ENCODE data around the gene CMTM7.

CMTM7 gene, protein sequence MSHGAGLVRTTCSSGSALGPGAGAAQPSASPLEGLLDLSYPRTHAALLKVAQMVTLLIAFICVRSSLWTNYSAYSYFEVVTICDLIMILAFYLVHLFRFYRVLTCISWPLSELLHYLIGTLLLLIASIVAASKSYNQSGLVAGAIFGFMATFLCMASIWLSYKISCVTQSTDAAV

DNA sequence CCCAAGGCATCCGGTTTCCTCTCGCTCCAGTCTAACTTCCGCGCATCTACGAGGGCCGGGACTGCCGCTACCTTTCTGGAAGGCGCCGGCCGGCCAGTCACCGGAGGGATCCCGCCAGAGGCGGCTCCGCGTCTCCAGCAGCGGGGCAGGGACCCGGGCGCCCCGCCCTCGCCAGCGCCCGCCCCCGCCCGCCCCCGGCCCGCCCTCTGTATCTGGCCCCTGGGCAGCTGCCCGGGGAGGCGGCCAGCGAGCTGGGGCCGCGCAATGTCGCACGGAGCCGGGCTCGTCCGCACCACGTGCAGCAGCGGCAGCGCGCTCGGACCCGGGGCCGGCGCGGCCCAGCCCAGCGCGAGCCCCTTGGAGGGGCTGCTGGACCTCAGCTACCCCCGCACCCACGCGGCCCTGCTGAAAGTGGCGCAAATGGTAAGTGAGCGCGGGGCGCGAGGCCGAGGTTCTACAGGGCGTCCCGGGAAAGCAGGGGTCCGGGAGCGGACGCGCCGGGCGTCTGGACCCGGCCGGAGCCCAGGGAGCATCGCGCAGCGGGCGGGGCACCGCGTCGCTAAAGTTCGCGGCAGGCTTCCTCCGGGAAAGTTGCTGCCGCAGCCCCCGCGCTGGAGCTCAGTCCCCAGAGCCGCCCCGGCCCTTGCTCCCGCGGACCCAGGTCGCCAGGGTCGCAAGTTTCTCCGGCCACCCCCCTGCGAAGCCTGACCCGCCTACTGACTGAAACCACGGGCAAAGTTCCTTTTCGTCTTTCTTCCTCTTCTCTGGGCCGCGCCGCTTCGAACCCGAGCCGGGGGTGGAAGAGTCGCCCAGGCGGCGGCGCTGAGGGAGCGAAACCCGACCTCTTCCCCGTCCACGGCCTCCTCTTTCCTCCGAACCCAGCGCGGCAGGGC, at the start of gene CMTM7:
Gene CMTM7 (plus strand): TSS at position 211 of the 893 bp plus-strand sequence. CDS start 54 bp downstream, at position 265.
- peak; percentile 74 to 77 for DNase-seq

DNA sequence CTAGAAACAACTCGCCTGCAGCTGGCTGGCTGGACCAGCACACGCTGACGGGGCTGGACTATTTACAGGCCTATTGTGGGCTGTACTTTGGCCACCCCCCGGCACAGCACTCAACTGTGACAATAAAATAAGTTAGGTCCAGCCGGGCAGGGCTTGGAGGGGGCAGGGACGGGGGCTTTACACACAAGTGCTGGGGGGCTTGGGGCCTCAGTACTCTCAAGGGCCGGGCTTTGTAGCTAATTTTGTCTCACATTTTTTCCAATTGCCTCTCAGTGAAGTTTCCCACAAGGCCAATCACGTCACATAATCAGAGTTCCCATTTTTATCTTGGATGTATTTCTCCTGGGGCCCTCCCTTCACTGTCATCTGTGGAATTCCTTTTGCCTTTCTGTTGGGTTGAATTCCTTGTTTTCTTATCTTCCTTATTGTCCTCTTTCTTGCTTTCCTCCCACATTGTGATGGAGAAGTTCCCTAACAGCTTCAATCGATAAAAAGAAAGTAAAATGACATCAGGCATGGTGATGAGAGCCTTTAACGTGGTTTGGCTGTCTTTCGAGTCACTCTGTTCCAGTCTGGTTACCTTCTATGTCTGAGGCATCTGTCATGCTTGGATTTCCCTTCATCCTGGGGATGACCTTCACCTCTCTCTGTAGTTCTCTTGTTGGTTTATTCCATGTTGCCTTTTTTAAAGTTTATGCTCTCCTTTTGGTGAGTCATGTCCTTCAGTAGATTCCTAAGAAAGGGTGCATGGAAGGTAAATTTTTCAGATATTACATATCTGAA, 44.1 kb upstream of the CMTM7 start:
- no peak for DNase-seq

DNA sequence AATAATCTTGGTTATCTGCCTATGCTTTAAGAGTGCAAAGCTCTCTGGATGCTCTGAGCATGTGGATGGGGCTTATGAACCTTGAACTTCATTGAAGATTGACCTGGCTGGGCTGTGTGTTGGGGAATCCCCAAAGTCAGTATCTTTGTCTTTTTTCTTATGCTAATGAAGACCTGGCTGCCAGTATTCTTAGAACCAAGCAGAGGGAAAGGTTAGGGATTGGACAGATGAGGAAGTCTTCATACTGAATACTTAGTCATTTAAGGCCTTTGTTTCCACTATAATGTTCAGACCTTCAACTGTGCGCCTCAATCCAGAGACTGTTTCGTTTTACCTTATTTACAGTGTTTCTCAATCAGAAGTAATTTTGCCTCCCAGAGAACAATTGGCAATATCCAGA, 42.5 kb upstream of the CMTM7 start:
- no peak for DNase-seq

DNA sequence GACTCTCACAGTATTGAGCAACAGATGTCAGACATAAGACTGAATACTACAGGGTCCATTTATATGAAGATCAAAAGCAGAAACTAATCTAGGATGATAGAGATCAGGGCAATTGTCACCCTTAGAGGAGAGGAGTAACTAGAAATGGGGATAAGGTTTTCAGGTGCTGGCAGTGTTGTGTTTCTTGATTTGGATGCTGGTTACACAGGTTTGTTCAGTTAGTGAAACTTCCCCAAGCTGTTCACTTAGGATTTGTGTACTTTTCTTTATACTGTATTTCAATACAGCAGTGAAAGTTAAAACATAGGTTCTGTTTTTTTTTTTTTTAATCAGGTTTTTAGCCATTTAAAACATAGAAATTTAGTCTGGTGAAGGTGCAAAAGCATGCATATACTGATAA, 39.1 kb upstream of the CMTM7 start:
- no peak for DNase-seq

DNA sequence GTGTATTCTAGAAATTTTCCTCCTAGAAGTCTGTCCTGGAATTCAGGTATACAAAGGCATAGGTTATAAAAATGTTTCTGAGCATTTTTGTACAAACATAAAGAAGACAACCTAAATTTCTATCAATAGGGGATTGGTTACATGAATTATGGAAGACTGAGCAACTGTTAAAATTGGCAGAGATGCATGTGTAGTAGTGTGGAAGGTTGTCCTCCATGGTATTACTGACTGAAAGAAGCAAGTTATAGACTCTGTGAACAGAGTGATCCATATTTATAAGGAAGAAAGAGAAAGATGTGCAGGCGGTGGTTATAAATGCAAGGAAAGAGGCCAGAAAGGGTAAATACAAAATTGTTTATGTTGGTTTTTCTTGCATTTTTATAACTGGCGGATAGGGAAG, 38.3 kb upstream of the CMTM7 start:
- DNase-seq = no peak

DNA sequence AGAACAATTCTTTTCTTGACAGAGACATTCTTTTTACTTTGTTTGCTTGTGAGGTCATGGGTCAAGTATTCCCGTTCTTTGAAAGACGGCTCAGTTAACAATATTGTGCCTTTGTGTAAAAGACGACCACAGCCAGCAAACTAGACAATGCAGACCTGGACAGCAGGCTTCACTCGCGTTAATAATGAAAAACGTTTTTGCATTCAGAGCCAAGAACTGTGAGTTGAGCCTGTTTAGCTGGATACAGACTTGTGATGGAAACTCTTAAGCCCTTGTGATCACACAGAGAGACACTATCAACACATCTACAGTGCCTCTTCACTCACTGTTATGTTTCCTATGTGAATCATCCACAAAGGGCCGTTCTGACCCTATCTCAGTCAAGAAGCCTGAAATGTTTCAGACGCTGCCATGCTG, 37.3 kb upstream of the CMTM7 start:
- no peak for DNase-seq

DNA sequence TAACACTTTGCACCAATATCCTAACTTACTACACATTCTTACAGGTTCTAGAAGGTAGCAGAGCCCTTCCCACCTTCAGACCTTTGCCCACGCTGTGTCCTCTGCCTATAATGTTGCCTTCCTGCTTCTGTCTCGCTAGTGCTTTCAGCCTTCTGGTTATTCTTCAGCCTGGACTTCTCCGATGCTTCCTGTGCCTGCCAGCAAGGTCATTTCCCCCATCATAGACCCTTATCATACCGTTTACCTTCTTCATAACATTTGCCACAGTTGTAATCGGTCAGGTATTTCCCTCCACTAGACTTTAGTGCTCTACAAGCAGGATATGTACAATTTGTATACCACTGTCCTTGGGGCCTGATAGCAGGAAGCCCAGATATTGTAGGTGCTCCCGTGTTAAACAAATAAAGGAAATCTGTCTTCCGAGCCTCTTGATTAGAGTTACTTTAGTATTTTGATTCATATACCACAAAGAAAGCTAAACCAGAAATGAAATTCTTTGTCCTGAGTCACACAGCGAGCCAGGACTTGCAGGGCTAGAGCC, 35.8 kb upstream of the CMTM7 start:
- no peak for DNase-seq

DNA sequence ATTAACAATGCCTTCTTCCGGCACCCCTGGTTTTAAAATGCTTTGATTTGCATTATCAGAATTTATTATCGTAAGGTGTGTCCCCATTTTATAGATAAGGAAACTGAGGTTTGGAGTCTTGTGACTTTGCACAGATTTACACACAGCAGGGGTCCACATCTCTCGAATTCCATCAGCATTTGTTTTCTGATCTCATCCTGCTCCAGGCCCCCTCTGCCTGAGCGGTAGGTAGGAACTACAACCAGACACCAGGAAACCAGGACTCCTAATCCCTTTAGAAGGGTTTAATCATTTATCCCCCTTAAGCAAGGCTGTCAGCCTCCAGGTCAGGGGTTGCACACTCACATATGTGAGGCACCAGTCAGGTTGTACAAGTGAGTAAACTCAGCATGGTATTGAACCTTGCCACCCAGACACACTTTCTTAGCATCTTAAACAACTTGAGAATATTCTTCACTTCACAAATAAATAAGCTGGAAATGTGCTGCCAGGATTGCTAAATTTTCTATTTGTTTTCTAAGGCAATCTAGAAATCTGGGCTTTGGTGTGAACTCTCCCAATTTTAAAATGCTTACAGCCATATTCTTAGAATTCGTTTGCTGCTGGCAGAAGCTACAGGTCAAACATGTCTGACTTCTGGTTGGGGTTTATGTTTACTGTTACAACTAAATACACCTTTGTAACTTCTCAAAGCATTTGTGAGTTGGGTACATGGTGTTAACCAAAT, 31.7 kb upstream of the CMTM7 start:
- no peak for DNase-seq

DNA sequence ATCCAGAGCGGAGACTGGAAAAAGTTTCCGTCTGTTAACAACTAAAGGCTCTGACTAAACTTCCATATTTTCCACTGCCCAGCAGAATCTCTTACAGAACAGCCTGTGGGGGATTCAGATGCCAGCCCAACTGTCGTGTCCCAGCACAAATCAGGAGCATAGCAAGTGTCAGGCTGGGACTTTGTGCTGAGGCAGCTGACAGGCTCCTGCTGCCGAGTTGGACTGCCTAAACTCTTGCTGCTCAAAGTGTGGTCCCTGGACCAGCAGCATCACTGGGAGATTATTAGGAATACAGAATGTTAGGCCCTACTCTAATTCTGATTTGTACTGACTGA, 31.2 kb upstream of the CMTM7 start:
- DNase-seq = no peak

DNA sequence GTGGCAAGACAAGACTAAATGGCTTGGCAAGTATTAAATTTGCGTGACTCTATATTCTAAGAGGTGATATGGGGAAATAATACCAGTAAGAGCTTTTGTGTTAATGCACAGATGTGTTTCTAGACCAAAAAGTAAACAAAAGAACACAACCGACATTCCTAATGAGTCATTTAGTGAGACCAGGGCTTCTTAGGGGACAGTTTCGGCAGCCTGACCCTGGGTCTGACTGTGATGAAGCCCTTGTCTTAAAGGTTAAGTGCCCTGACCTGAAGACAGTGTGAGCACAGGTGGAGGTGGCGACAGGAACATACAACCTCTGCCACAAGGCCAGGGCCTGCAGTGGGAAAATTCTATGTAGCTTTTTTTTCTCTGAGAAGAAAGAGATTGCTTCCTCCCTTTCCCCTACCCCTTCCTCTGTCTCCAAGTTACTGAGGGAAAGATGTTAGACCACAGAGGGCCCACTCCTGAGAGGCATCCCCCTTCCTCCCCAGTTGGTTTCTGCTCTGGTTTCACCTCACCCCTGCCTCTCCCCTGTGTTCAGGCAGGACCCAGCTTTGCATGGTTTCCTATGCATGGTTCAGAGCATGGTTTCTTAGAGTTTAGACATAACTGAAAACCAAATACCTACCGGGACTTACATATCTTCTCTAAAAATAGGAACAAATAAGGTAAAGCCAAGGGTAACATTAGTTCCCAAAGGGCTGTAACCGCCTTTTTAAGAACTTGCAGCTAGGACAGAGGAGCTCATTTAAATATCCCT, 24.8 kb upstream of the CMTM7 start:
- no peak for DNase-seq

DNA sequence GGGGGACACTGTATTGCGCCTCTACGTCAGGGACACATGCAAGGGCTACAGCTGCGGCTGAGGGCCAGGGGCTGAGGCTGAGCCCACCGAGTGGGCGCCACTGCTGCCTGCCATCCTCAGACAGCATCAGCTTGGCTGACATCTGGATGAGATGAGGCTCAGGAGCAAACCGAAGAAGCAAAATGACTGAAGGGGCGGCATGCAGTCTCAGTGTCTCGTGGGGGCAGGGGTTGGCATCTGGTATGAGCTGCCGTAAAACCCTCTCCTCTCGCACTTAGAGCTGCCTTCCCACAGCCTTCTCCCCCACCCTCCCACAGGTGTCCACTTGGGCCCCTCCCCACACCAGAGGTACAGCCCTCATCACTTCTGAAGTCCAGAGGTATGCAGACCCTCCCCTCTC, 24.2 kb upstream of the CMTM7 start:
- DNase-seq = no peak

DNA sequence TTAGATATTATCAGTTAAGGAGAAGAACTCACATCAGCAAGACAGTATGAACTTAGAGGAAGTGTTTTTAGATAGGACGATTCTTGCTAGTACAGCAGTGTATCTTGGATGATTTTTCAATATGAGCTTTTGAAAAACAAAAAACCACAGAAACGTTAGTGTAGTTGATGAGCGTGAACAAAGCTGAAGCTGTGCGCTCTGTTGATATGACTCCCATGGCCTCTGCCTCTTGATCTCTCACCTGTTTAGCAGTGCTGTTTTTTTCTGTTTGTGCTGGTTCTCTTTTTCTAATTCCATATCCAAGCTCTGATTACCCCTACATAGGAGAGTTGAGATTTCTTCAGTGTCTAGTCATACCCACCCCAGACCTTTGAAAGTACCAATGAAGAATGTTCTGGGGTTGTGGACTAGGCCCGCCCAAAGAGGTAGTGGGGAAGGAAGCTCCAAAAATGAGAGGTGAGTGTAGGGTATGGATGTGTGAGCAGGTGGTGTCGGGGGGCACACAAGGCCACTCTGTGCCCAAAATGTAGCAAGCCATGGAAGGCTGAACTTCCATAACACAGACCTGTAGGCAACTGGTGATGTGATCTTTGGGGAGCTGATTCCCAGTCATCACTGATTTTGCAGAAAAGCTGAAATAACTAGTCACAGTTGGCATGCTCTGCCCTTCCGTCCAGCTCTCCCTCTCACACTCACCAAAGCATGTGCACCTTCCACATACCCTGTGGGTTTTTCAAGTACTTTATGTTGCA, 20.0 kb upstream of the CMTM7 start:
- DNase-seq = peak in 1 of 2 experiments; percentile 29

DNA sequence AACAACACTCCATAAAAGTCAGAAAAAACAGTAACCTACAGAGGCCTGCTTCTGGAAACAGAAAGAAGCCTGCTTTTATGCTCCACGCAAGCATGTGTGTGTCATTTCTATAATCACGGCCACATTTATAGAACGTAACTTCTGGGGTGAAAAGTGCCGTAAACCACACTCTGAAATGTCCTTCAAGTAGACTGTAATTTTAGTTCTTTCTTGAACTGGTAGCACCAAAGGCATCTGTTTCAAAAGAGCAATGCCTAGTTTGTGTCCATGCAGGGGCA, 19.5 kb upstream of the CMTM7 start:
- DNase-seq = no peak

DNA sequence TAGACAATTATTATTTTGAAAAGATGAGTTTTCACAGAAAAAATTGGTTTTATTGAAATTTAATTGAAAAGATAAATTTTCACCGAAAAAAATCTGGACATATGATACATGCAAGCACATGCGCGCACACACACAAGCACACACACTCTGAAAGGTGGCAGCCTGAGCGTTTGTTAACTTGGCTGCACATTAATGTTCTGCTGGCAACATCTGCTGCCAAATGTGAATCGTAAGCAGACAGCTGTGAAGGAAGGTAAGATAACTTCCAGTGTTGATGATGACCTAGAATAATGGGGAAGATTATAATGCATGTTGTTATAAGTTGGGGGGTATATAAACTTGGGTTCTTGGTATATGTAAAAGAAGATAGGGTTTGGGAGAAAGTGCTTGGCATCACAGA, 18.4 kb upstream of the CMTM7 start:
- DNase-seq = no peak

DNA sequence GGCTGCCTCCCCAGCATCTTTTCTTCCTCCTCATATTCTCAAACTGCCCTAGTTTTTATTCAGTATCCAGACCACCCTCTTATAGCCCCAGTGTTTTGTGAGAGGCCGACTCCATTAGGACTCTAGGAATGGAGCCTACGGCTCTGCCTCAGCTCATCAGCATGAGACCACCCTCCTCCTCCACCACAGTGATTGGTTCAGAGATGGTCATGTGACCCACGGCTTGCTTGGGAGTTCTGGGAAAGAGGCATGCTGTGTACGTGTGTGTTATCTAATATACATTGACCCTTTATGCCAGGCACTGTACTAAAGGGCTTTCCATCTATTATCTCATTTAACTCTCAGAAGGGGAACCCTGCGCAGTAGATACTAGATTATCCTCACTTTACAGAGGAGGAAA, 17.8 kb upstream of the CMTM7 start:
- no peak for DNase-seq

DNA sequence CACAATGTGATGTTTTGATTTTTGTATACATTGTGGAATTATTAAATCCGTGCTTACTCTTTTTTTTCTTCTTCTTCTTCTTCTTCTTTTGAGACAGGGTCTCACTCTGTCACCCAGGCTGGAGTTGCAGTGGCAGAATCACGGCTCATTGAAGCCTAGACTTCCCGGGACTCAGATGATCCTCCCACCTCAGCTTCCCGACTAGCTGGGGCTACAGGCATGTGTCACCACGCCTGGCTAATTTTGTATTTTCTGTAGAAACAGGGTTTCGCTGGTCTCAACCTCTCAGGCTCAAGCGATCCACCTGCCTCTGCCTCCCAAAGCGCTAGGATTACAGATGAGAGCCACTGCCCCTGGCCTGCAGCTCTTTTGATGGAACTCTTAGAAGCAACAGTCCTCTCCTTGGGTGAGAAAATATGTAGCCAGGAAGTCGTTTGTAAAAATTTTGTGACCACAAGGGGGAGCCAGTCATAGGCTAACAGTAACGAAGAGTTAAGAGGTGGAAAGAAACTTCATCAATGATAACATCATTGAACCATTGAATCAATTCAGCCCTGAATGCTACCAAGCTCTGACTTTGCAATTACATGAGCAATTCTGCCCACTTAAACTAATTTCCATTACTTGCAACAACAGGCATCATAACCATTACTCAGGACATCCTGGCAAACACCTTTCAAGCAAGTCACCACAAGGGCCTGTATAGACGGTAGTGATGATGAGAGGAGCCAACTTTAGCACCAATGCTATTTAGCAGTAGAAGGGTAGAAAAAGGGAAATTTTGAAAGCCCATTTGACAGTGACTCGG, 16.7 kb upstream of the CMTM7 start:
- DNase-seq = peak; percentile 51 to 71

DNA sequence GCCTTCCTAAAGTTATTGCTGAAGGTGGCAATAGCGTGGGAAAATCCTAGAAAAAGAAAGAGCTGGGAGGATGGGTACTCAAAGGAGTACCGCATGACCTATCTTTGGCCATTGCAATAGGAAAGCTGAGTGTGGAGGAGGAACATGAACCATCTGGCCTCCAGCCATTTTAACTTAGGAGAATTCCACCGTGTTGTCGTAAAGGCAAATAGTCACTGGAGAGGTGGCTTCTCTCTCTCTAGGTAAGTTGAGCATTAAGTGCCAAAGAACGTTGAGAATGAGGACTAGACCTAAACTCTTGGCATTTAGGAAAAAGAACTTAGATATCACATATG, 16.1 kb upstream of the CMTM7 start:
- DNase-seq = no peak

DNA sequence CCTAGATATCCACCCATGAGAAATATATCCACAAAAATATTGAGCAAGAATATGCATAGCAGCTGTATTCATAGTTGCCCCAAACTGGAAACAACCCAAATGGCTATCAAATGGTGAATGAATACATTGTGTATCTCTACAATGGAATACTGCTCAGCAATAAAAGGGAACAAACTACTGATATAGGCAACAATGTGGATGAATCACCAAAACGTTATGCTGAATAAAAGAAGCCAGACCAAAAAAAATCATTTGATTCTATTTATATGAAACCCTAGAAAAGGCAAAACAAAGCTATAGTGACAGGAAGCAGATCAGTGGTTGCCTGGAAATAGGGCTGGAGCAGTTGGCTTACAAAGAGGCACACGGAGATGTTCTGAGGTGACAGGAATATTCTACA, 15.5 kb upstream of the CMTM7 start:
- DNase-seq = no peak

DNA sequence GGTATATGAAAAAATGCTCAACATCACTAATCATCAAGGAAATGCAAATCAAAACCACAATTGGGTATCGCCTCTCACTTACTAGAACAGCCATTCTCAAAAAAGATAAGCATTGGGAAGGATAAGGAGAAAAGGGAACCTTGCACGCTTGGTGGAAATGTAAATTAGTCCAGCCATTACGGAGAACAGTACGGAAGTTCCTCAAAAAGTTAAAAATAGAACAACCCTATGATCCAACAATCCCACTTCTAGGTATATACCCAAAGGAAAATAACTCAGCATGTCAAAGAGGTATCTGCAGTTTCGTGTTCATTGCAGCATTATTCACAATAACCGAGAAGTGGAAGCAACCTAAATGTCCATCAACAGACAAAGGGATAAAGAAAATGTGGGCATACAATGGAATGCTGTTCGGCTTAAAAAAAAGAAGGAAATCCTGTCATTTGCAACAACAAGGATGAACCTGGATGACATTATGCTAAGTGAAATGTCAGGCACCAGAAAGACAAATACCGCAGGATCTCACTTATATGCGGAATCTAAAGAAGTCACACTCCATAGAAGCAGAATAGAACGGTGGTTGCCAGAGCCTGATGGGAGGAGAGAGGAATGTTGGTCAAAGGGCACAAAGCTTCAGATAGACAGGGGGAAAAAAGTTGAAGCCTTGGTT, 11.7 kb upstream of the CMTM7 start:
- no peak for DNase-seq

DNA sequence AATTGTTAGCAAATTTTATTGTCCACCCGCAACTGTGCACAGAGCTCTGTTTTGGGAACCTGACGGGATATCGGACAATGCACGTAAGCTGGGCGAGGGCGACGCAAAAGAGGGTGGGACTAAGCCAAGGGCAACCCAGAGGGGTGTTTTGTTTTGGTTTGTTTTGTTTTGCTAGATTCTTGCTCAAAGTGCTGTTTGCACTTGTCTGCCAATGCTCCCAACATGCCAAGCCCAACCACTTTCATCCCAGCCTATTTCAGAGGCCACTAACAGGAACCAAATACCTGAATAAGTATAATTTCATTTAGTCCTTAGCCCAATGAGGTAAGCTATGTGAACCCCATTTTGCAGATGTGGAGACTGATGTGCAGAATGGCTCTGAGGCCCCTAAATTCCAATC, 9.7 kb upstream of the CMTM7 start:
- no peak for DNase-seq

Measured in activated T-cell treated with anti-CD3 and anti-CD28 coated beads, Interleukin-2, amount 50 U/mL, for 48 hours (primary cell).